SU-DHL-6 (cell line): ENCODE measurements around the gene ATCAY.

Experiments
- H2AFZ ChIP-seq: fragments of 200-600 bp; sonication (generic); 2 replicates; pipeline ENCODE4 v1.6.1; 2014; ENCODE audit warnings: low read depth, mild to moderate bottlenecking, moderate library complexity, mixed read lengths, antibody characterized with exemption, low read length; ENCODE audit not compliant: severe bottlenecking
- H3F3A ChIP-seq: fragments of 200-600 bp; shearing (Covaris generic); 2 replicates; pipeline ENCODE4 v1.6.0; 2016; ENCODE audit warnings: antibody characterized with exemption, mild to moderate bottlenecking; ENCODE audit not compliant: insufficient read depth
- H3K27ac ChIP-seq: fragments of 200-600 bp; sonication (generic); 2 replicates; pipeline ENCODE4 v1.5.1; 2016; ENCODE audit warnings: low read depth, mild to moderate bottlenecking, low read length, moderate library complexity, mixed read lengths
- H3K27me3 ChIP-seq: fragments of 200-600 bp; sonication (generic), shearing (Covaris generic); 2 replicates; pipeline ENCODE4 v1.6.0; 2014; ENCODE audit warnings: mild to moderate bottlenecking, low read length
- H3K36me3 ChIP-seq: fragments of 200-600 bp; sonication (generic); 2 replicates; pipeline ENCODE4 v1.6.1; 2014; ENCODE audit warnings: mild to moderate bottlenecking, low read length, mixed read lengths
- H3K4me2 ChIP-seq: fragments of 300-600, 200-600 bp; shearing (Covaris generic), sonication (generic); 2 replicates; pipeline ENCODE4 v1.6.0; 2014; ENCODE audit warnings: low read length, low read depth, mild to moderate bottlenecking; ENCODE audit not compliant: poor library complexity, severe bottlenecking
- H3K4me3 ChIP-seq: fragments of 200-600 bp; sonication (generic); 2 replicates; pipeline ENCODE4 v1.5.1; 2014; ENCODE audit warnings: antibody characterized with exemption, low read length, mild to moderate bottlenecking, mixed read lengths; ENCODE audit not compliant: insufficient read depth, poor library complexity, severe bottlenecking
- H3K79me2 ChIP-seq: fragments of 200-600 bp; sonication (generic); 2 replicates; pipeline ENCODE4 v1.6.1; 2014; ENCODE audit warnings: mild to moderate bottlenecking, low read length, moderate library complexity; ENCODE audit not compliant: insufficient read depth
- H3K9ac ChIP-seq: fragments of 200-600 bp; sonication (generic); 2 replicates; pipeline ENCODE4 v1.7.0; 2014; ENCODE audit warnings: mild to moderate bottlenecking, low read length
- H3K9me2 ChIP-seq: fragments of 200-600 bp; sonication (generic); replicated peaks from 2 replicates; pipeline ENCODE4 v1.6.1; 2014; ENCODE audit warnings: low read length; ENCODE audit not compliant: insufficient read depth
- H3K9me3 ChIP-seq: fragments of 200-600 bp; sonication (generic); 2 replicates; pipeline ENCODE4 v1.6.1; 2014; ENCODE audit warnings: low read length, mixed read lengths; ENCODE audit not compliant: insufficient read depth
- H4K20me1 ChIP-seq: fragments of 200-600 bp; sonication (generic); 2 replicates; pipeline ENCODE4 v1.6.1; 2014; ENCODE audit warnings: low read depth, mild to moderate bottlenecking, antibody characterized with exemption, low read length, moderate library complexity, mixed read lengths
- CTCF ChIP-seq: fragments of 200-600 bp; sonication (generic); IDR thresholded peaks from one replicate; pipeline ENCODE4 v1.5.1; 2017; ENCODE audit warnings: antibody characterized with exemption, mild to moderate bottlenecking, low read length, moderate library complexity; ENCODE audit not compliant: insufficient read depth, poor library complexity, severe bottlenecking
- EZH2phosphoT487 ChIP-seq: fragments of 200-600 bp; sonication (generic), shearing (Covaris generic); conservative IDR thresholded peaks from 2 replicates; pipeline ENCODE4 v1.6.1; 2018; ENCODE audit warnings: mild to moderate bottlenecking, antibody characterized with exemption, low read length, moderate library complexity, mixed read lengths

The ATCAY gene

GRCh38 chr19:3975144-3975543 lies 94.7 kb downstream of the ATCAY start:
- no peaks in the 10 kb centered on the region for H3K9me3 ChIP-seq
- no peak overlapping the region for H3K27ac ChIP-seq
- peaks cover 50% of the 10 kb centered on the region for H3F3A ChIP-seq
- TF ChIP-seq EZH2phosphoT487: no peak
- no peak for TF ChIP-seq CTCF
- H3K4me2 ChIP-seq: no peak overlapping the region
- peaks cover 15% of the 10 kb centered on the region for H3K79me2 ChIP-seq
- no peaks in the 10 kb centered on the region for H3K9me2 ChIP-seq
- no peak overlapping the region for H2AFZ ChIP-seq
- peaks cover 22% of the 10 kb centered on the region; the same call in 1 of the 2 replicates for H4K20me1 ChIP-seq
- no peak overlapping the region for H3K4me3 ChIP-seq
- no peak overlapping the region for H3K9ac ChIP-seq
- peaks cover 20% of the 10 kb centered on the region; the same call in 1 of the 2 replicates for H3K36me3 ChIP-seq
- no peaks in the 10 kb centered on the region for H3K27me3 ChIP-seq

GRCh38 chr19:3975637-3976087 lies 95.2 kb downstream of the ATCAY start:
- peaks cover 23% of the 10 kb centered on the region; the same call in 1 of the 2 replicates for H4K20me1 ChIP-seq
- no peaks in the 10 kb centered on the region for H3K9me2 ChIP-seq
- H3K79me2 ChIP-seq: peaks cover 15% of the 10 kb centered on the region
- TF ChIP-seq EZH2phosphoT487 (no peak), CTCF (no peak)
- H3K27ac ChIP-seq: no peak overlapping the region
- H3K27me3 ChIP-seq: no peaks in the 10 kb centered on the region
- no peak overlapping the region for H2AFZ ChIP-seq
- no peak overlapping the region for H3K9ac ChIP-seq
- peaks cover 26% of the 10 kb centered on the region; the same call in 1 of the 2 replicates for H3K36me3 ChIP-seq
- no peaks in the 10 kb centered on the region for H3K9me3 ChIP-seq
- H3K4me2 ChIP-seq: no peak overlapping the region
- H3F3A ChIP-seq: peaks cover 54% of the 10 kb centered on the region
- H3K4me3 ChIP-seq: no peak overlapping the region

GRCh38 chr19:3976495-3977241 lies 96.2 kb downstream of the ATCAY start:
- Histone ChIP-seq H3K9me2 (no peaks in the 10 kb centered on the region), H2AFZ (no peak overlapping the region), H4K20me1 (peaks cover 32% of the 10 kb centered on the region; the same call in 1 of the 2 replicates), H3K4me2 (no peak overlapping the region), H3K9ac (no peak overlapping the region), H3F3A (peaks cover 60% of the 10 kb centered on the region), H3K36me3 (peaks cover 35% of the 10 kb centered on the region; the same call in 1 of the 2 replicates), H3K79me2 (peaks cover 21% of the 10 kb centered on the region), H3K27me3 (no peaks in the 10 kb centered on the region), H3K27ac (no peak overlapping the region), H3K9me3 (no peaks in the 10 kb centered on the region), H3K4me3 (no peak overlapping the region)
- no peak for TF ChIP-seq CTCF
